Thoracic aorta endothelial cell (primary cell): ENCODE data around the gene THAP10. TPM values are rescaled to one million over a fixed set of nuclear protein-coding genes. Genes with fewer than 3 reads are reported as not detected.

Experiments
- total RNA-seq: library from RNA; depleted of rRNA; stranded (reverse); fragments of >200 nt; gene quantifications from 2 replicates; pipeline ENCODE4 v1.2.3, GENCODE V29; 2012

The THAP10 gene
- total RNA-seq, result 3.2 and 3.9 TPM in 2 replicates

DNA sequence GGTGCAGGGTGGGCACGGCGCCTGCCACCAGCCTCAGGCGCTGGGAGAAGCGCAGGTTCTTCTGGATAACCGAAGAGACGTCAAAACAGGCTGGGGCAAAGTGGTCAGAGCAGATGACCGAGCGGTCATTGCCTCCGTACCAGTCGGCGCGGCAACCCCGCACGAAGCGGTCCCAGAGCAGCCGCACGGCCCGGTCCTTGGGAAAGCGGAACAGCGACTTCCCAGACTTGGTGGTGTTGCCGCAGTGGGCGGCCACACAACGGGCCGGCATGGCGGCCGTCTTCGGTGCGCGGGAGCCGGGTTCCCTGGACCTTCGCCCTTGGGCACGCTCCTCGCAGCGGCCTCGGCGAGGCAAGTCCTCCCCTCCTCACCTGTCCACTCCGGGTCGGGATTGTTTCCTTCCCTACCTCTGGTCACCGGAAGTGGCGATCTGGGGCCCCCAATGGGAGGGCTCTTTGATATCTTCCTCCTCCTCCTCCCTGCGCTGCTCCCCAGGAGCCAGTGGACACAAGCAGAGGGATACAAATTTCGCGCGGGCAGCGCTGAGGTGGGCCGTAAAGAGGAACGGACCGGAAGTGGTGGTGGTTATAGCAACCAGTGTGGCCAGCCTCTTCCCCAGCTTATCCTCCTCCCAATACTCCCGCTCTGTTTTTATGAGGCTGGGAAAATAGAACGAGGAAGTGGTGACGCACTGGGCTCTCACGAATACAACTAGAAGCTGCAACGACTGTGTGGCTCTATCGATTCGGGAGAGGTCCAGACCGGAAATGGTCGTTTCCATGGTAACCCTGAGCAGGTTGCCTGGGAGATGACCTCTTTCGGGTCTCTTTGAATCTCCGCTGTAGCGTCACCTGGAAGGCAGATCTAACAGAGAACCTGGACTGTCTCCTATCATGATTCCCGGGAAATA lies at the start of gene THAP10, which contains the start of gene LRRC49:
TSS of gene THAP10 (minus strand) at position 432 of the 910 bp plus-strand sequence. CDS start at position 271, 161 bp downstream.
TSS of gene LRRC49 (plus strand) at position 825 of the 910 bp plus-strand sequence. CDS start at position 894, 69 bp downstream.

GRCh38 chr15:70853973-70854665 lies 38.1 kb downstream of the THAP10 start, which contains the start of gene LARP6:
Gene LARP6, minus strand, starts transcription at chr15:70854157. Its CDS starts 69 bp downstream, at chr15:70854088.

Other genes starting within 250 kb of the THAP10 start
- 122 and 136 TPM in 2 replicates for gene UACA, start 128.9 kb downstream of the THAP10 start, total RNA-seq
- 12.9 and 20.9 TPM in 2 replicates for gene LARP6, start 38.3 kb downstream of the THAP10 start, total RNA-seq
- 9.7 and 10.0 TPM in 2 replicates for gene LRRC49, start 393 bp upstream of the THAP10 start, total RNA-seq
- gene THSD4, start 223.0 kb upstream of the THAP10 start, total RNA-seq, result 19.3 and 26.1 TPM in 2 replicates